GM19240 (cell line): ENCODE results near the gene PRKAG2.

Source experiments
- DNase-seq: peaks from one replicate; pipeline ENCODE4 v3.0.0; 2011; ENCODE audit warnings: low spot score; ENCODE audit not compliant: insufficient read length

PRKAG2 gene

DNA sequence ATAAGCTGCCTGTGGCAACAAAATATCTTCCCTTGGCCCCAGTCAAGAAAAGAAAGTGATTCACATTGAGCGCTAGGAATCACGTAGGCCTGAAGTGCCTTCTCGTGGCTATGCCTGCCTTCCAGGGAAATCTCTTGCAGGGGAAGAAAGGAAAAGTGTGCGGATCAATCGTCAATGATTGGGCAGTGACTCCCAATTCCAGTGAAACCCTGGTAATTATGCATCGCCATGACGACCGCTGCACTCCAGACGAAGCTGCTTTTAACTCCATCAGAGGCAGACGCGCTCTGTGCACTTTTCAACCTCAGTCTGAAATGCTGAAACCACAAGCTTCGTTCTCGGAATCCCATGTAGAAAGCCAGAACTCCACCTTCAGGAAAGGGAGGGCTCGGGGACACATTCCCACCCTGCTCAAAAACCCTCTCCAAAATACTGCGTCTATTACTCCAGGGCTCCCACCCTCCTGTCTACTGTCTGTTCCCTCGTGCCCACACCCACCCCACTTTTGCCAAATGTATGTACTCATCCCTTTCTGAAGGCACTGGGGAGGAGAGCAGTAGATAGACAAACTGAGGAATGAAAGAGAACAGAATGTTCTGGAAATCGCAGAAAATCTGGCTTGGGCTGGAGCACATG lies 24.2 kb upstream of the PRKAG2 start:
- no peak for DNase-seq

DNA sequence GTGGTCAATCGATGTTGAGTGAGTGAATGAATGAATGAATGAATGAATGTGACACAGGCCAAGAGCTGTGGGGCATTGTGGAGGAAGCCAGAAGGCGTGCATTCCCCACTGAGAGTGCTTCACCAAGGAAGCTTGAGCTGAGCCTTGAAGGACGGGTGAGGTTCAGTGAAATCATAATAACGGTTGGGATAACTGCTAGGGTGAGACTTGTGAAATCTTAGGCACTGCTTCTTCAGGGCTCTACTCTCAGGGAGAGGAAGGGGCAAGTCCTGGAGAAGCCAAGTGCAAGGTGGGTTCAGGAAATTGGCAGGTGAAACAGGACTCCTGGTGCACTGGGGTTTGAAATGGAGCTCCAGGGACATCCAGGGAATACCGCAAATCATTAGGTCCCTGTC lies 23.7 kb upstream of the PRKAG2 start:
- no peak for DNase-seq

GRCh38 chr7:151899513-151900360 lies 22.8 kb upstream of the PRKAG2 start:
- no peak for DNase-seq

DNA sequence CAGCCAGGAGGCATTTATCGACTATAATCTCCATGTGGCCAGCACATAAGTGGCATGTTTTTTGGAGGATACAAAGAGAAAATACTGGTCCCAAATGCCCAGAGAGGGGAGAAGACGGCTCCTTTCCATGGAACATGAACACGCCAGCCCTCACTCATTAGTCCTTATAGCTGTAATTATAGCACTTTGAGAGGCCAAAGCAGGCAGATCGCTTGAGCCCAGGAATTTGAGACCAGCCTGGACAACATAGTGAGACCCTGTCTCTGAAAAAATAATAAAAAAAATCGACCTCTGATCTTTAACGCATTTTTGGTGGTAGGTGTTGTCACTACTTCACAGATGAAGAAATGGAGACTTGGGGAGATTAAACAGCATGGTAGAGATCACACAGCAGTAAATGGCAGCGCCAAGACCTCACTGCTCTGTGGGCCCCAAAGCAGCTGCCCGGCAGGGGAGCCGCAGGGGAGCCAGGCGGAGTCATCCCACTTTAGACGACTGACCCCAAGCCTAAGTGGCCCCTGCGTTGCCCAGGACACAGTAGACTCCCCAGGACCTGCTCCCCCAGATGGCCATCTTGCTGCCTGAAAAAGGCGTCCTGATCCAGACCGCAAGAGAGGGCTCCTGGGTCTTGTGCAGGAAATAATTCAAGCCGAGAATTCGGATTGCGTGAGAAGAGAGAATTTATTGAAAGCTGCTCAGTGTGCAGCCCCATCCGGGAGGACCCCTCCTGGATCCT lies 21.2 kb upstream of the PRKAG2 start:
- no peak for DNase-seq

DNA sequence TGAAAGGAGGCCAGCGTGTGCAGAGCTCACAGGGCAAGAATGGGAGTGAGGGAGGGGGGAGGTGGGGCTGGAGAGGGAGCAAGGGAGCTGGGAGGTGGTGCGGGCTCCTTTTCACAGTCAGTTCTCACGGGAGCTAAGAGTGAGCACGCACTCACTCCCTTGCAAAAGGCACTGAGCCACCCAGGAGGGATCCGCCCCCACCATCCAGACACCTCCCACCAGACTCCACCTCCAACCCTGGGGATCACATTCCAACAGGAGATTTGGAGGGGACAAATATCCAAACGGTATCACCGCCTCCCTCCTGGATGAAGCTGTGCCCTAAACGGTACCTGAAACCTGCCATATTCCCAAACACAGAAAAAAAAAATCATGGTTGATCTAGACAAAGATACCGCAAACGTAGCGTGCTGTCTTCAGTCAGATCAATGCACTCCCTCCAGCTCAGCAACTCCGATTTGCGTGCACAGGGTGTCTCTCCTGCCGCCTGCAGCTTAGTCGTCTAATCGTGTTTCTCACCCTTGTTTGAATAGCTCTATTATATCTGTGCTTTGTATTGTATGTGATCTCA lies 20.3 kb upstream of the PRKAG2 start:
- no peak for DNase-seq

- DNase-seq: no peak
These were observed 19.6 kb upstream of the PRKAG2 start for GRCh38 chr7:151896486-151896885.

- DNase-seq: no peak
These were observed 19.2 kb upstream of the PRKAG2 start for GRCh38 chr7:151896086-151896485.

- no peak for DNase-seq
These were observed 18.7 kb upstream of the PRKAG2 start for GRCh38 chr7:151895631-151896031.

- no peak for DNase-seq
These were observed 18.2 kb upstream of the PRKAG2 start for GRCh38 chr7:151895008-151895630.

DNA sequence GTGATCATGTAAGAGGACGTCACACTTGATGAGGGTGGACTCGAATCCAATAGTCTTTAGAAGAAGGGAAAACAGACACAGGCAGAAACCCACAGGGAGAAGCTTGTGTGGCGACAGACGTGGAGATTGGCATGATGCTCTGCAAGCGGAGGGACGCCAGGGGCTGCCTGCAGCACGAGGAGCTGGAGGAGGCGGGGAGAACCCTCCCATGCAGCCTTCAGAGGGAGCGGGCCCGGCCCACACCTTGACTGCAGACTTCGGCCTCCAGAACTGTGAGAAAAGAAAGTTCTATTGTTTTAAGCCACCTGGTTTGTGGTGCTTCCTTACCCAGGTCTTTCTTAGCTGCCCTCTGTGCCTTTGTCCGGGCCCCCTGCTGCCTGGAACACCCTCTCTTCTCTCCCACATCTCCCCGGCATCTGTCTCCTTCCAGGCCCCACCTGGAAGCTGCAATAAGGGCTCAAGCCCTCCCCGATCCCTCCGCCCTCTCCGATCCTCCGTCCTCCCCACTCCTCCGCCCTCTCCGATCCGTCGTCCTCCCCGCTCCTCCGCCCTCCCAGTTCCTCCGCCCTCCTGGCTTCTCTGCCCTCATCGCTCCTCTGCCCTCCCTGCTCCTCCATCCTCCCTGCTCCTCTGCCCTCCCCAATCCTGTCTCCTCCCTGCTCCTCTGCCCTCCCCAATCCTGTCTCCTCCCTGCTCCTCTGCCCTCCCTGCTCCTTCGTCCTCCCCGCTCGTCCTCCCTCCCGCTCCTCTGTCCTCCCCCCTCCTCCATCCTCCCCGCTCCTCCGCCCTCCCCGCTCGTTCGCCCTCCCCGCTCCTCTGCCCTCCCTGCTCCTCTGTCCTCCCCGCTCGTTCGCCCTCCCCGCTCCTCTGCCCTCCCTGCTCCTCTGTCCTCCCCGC lies 17.4 kb upstream of the PRKAG2 start:
- DNase-seq: no peak

DNA sequence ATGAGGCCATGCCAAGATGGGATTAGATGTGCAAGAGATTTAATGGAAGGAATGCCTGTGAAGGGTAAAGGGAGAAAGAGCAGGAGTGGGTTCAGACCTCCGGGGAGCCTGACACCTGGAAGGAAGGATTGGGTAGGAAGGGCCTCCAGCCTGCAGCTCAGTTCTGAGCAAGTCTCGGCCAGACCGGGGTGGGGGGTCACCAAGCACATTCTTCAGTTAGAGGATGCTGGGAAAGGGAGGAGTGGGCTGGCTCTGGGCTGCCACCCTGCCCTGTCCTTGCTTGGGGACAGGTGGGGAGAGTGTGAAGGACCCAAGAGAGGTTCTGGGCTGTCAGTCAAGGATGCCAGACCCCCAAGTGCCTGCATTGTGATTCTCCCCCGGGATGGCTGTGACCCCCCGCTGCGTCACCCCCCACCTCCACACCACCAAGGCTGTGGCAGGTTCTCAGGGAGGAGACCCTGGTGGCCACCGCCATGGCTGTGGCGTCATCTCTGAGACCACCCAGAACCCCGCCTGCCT lies 16.5 kb upstream of the PRKAG2 start:
- DNase-seq: no peak

- no peak for DNase-seq
These were observed 14.8 kb upstream of the PRKAG2 start for GRCh38 chr7:151891753-151892152.

DNA sequence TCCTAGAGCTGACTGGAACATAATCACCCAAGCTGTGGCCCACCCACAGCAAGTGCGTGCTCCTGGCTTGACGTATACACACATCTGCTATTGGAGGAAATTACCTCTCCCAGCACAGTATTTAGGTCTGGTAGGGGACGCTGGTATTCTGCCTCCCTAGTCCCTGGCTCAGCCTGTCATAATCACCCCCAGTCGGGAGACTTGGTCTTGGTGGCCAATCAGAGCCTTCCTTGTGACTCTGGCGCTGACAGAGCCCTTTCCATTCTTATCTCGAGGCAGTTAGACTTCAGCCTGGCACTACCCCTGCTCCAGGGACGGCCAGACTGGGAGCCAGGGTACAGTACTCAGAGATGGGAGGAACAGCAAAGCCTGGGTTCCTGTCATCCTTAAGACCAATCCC lies 14.3 kb upstream of the PRKAG2 start:
- no peak for DNase-seq

DNA sequence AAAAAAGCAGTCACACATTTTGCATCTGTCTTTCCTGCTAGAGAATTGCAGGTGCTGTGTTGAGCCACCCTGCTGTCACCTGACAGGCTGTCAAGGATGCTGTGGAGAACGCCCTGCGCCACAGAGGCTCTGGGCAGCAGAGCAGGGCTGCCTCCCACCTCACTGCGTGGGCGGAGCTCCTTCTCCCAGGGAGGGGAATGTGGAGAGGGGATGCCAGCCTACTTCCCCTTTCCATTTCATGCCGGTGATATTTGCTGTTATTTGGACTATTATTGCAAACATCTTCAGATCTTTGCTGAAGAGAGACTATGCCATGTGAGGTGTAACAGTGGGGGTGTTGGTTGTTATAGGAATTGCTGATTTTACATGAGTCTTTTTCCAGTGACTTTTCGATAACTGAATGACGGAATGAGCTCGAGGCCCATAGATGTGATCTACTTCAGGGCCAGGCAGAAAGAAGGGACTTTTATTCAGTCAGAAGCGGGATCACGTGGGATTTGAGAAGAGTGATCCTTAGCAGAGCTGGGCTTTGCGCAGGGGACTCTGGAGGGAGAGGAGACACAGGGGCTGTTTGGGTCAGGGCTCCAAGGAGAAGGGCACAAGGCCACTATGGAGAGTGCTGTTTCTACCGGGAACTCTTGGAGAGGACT lies 13.6 kb upstream of the PRKAG2 start:
- no peak for DNase-seq

DNA sequence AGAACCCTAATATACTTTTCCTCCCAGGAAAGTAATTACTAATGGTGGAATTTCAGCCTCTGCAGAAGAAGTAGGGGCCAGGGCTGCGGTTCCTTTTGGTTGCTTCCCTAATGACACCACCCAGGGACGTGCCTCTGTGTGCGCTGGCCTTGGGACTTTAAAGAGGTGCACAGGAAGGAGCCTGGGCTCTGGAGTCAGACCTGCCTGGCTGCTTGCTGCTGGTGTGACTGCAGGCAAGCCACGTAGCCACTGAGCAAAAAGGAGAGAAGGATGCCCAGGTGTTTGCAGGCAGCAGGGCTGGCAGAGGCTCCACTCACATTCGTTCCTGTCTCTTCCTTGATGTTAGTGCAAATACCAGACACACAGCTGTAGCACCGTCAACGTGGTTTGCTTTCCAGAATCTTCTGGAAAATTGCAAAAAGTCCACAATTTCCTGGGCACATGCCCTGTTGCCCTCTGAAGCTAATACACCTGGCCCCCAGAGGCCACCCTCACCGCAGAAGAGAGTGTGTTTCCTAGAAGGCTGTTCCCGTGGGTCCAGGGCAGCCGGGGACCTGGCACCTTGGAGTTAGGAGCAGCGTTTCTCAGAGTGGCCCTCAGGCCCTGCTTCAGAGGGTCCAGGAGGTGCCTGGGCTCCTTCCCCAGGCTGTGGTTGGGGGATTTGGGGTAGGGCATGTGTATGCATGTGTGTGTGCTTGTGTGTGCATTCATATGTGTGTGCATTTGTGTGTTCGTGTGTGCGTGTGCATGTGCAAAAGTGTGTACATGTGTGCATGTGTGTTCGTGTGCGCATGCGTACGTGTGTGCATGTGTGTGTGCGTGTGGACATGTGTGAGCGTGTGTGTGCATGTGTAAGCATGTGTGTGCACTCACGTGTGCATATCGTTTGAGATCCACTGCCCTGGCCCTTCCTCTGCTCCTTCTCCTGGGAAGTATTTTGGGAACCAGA lies 12.8 kb upstream of the PRKAG2 start:
- no peak for DNase-seq

DNA sequence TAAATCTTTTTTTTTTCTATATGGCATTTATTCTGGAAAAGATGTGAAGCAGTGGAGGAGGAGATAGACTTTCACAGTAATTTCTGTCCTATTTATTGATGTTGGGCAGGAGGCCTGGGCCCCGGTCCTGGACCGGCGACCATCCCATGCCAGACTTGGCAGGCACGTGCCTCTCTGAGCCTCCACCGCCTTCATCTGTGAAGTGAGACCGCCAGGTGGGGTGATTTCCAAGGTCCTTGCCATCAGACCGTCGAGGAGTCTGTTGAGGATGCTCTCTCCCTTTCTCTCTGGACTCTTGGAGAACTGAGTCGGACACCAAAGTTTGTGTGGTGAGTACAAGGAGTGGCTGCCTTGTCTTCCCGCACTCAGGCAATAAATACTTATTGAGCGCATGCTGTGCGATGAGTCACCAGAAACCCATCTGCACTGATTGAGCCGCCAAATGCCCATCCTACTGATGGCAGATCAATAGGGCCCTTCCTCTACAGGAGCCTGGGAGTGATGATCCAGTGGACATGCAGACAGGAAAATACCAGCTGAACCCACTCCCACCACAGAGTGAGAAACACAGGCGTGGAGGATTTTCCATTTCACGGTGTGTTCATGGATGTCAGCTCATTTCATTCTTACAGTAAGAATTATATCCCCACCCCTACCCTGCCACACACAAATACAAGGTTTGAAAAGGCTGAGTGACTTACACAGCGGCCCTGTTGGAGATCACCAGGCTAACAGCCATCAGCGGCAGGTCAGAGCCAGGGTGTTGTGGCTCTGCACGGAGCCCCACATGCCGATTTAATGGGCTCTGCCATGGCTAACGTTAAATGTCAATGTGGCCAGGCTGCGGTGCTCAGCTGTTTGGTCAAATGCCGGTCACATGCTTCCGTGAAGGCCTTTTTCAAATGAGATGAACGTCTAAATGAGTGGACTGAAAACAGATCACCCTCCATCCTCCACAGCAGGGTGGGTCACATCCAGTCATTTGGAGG lies 11.5 kb upstream of the PRKAG2 start:
- no peak for DNase-seq

- DNase-seq: no peak
These were observed 9.9 kb upstream of the PRKAG2 start for GRCh38 chr7:151886783-151887182.
